BE2C (cell line): ENCODE measurements around the gene PET100.
A peak's percentile ranks its signal among the peaks of the same experiment; 100 is the strongest.

Source experiments
- DNase-seq: peaks from one replicate; pipeline ENCODE4 v3.0.0-alpha.2; 2020
- H3K27me3 ChIP-seq: fragments of 250-450 bp; sonication (Bioruptor Pico); 2 replicates; pipeline ENCODE4 v1.5.1; 2020; ENCODE audit warnings: mild to moderate bottlenecking
- H3K36me3 ChIP-seq: fragments of 250-450 bp; sonication (Bioruptor Pico); 2 replicates; pipeline ENCODE4 v1.5.1; 2020; ENCODE audit warnings: mild to moderate bottlenecking
- H3K4me1 ChIP-seq: fragments of 250-450 bp; sonication (Bioruptor Pico); 2 replicates; pipeline ENCODE4 v1.5.1; 2020
- H3K4me3 ChIP-seq: 2 replicates; pipeline ENCODE4 v1.5.1; 2011; ENCODE audit warnings: low read depth, low read length
- H3K9me3 ChIP-seq: fragments of 250-450 bp; sonication (Bioruptor Pico); 2 replicates; pipeline ENCODE4 v1.5.1; 2020
- CTCF ChIP-seq: IDR thresholded peaks from 2 replicates; pipeline ENCODE4 v1.5.1; 2012; ENCODE audit warnings: mild to moderate bottlenecking, low read depth, low read length

PET100 gene

DNA sequence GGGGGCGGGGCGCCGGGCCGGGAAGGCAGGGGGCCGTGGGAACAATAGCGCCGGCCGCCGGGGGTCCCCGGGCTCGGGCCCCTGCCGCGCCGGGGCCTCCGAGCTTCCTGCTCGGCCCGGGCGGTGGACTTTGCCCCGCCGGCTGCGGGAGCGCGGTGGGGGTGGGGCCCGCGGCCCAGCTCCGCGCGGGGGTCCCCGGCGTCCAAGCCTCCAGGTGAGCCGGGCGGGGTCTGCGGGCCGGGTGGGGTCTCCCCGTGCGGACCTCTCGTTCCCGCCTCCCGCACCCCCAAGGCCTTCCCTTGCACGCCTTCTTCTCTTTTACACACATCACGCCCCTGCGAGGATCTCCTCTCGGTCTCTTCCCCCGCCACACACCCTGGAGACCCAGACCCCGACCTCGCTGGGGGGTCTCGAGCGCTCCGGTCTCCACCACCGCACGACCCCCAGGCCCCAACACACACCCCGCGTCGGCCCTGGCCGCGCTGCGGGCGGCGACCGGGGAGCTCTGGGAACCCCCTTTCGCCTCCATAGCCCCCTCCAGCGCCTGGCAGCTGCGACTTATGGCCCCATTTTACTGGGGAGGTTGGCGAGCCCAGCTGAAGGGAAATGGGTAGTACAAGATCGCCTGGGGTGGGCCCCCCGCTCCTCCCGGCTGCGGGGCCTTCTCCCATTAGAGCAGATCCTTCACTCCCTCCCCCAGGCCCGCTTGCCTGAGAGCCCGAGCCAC, 33.2 kb upstream of the PET100 start:
- Histone ChIP-seq H3K9me3 (no peaks in the 10 kb centered on the region), H3K36me3 (no peaks in the 10 kb centered on the region), H3K4me3 (peak overlapping the region; percentile 46), H3K4me1 (peaks cover 7% of the 10 kb centered on the region), H3K27me3 (peaks cover 6% of the 10 kb centered on the region; the same call in 1 of the 2 replicates)
- no peak for TF ChIP-seq CTCF
- DNase-seq, result no peak

DNA sequence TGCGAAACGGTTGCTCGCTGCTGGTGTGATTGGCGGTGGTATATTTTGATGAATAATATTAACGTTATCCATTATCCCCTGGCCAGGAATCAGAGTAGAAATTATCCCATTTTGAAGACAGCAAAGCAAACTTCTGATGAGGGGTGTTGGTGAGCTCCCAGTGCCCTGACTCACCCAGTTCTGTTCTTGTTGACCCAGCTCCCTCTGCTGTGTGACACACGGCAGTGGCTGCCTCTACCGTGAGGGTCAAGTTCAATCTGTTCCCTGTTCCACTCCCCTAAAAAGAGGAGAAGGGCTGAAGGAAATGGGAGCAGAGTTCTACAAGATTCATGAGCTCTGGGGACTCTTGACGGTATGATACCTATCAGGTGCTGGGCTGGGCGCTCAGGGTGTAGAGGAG, 31.9 kb upstream of the PET100 start:
- H3K9me3 ChIP-seq, result no peaks in the 10 kb centered on the region
- no peaks in the 10 kb centered on the region for H3K36me3 ChIP-seq
- peaks cover 7% of the 10 kb centered on the region for H3K4me1 ChIP-seq
- TF ChIP-seq CTCF, result no peak
- no peak overlapping the region for H3K4me3 ChIP-seq
- peaks cover 6% of the 10 kb centered on the region; the same call in 1 of the 2 replicates for H3K27me3 ChIP-seq
- DNase-seq, result no peak

GRCh38 chr19:7598180-7598579, 31.4 kb upstream of the PET100 start:
- H3K27me3 ChIP-seq, result peaks cover 6% of the 10 kb centered on the region; the same call in 1 of the 2 replicates
- peaks cover 7% of the 10 kb centered on the region for H3K4me1 ChIP-seq
- no peak for TF ChIP-seq CTCF
- no peak overlapping the region for H3K4me3 ChIP-seq
- DNase-seq, result no peak
- H3K36me3 ChIP-seq, result no peaks in the 10 kb centered on the region
- no peaks in the 10 kb centered on the region for H3K9me3 ChIP-seq

DNA sequence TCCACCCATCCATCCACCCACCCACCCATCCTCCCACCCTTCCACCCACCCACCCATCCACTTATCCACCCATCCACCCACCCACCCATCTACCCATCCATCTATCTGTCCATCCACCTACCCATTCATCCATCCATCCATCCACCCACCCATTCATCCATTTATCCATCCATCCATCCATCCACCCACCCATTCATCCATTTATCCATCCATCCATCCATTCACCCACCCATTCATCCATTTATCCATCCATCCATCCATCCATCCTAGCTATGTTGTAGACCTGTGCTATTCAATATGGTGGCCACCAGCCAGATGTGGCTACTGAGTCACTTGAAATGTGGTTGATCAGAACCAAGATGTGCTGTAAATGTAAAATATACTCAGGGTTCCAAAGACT, 28.9 kb upstream of the PET100 start:
- Histone ChIP-seq H3K27me3 (peaks cover 6% of the 10 kb centered on the region; the same call in 1 of the 2 replicates), H3K9me3 (no peaks in the 10 kb centered on the region), H3K36me3 (no peaks in the 10 kb centered on the region), H3K4me3 (no peak overlapping the region), H3K4me1 (peaks cover 12% of the 10 kb centered on the region)
- DNase-seq, result no peak
- no peak for TF ChIP-seq CTCF

DNA sequence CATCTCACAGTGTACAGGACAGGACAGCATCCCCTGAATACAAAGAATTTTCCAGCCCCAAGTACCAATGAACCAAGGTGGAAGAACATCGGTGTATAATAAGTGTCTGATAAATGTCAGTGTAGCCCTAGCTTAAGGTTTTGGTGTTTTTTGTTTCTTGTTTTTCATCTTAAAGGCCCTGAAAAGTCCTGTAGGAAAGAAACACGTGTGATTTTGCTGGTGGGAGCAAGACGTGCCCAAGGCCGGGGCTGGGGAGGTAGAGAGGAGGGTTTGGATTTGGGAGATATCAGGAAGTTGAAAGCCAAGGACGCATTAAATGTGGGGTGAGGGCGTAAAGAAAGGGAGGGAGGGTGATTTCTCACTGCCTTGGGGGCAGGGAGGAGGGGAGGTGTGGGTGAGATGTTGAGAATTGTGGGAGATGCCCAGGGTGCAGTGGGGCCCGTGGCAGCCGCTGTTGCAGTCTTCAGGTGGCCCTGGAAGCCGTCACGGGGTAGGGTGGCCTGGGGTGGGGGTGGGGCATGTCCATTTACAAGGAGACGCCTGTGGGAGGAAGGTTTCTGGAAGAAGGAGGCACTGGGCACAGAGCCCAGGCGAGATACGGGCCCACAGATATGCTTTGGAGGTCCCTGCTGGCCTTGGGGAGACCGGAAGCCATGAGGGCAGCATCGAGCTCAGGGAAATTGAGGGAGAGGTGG, 27.2 kb upstream of the PET100 start:
- H3K27me3 ChIP-seq, result no peaks in the 10 kb centered on the region
- no peaks in the 10 kb centered on the region for H3K36me3 ChIP-seq
- H3K4me1 ChIP-seq, result peaks cover 5% of the 10 kb centered on the region; the same call in 1 of the 2 replicates
- H3K4me3 ChIP-seq, result no peak overlapping the region
- TF ChIP-seq CTCF, result no peak
- no peaks in the 10 kb centered on the region for H3K9me3 ChIP-seq
- DNase-seq, result no peak
